A549 (cell line): ENCODE measurements around the gene GATAD2A. TPM values are rescaled to one million over a fixed set of nuclear protein-coding genes. Genes with fewer than 3 reads are reported as not detected.

Experiments used
- ATAC-seq, 2 experiments: fragments of 200-7000 bp in 1 of 2; fragments of >200 bp in 1 of 2; cut with Nextera tagmentation in 1 of 2; cut with Tn5 transposase in 1 of 2; 3 replicates each; pipeline versions ENCODE4 v1.8.0 to v1.9.1; 2018 to 2020; ENCODE audit warnings: mild to moderate bottlenecking in 1 of 2, moderate library complexity in 1 of 2
- CTCF ChIA-PET: fragments of 300-600 bp; sonication (Branson Sonifier 250); formaldehyde crosslinking; extraction: SDS; loops from one replicate; lab custom pipeline; 2021; ENCODE audit warnings: antibody characterized with exemption, inconsistent platforms; lab: Yijun Ruan, JAX
- POLR2A ChIA-PET: fragments of 350-600 bp; formaldehyde crosslinking; extraction: SDS; loops from one replicate; lab custom pipeline; 2021; ENCODE audit warnings: antibody characterized with exemption, inconsistent platforms; lab: Yijun Ruan, JAX
- DNase-seq, 2 experiments: peaks; one replicate each; pipeline versions ENCODE4 v3.0.0 to v3.0.0-alpha.2; 2011 to 2016; ENCODE audit warnings: low read depth in 1 of 2, low spot score in 1 of 2
- FAIRE-seq: peaks from 2 replicates; lab custom pipeline; 2011; peaks lifted over from hg19 to GRCh38; lab: Jason Lieb, UNC
- H3K27ac ChIP-seq, 2 experiments: fragments of >200 bp; sonication (Bioruptor Twin); formaldehyde crosslinking; 3 replicates each; pipeline ENCODE4 v1.5.1; 2016 to 2017
- H3K4me1 ChIP-seq: fragments of >200 bp; sonication (Bioruptor Twin); formaldehyde crosslinking; 3 replicates; pipeline ENCODE4 v1.6.1; 2016
- H3K4me2 ChIP-seq: fragments of >200 bp; sonication (Bioruptor Twin); formaldehyde crosslinking; 3 replicates; pipeline ENCODE4 v1.6.1; 2016
- H3K4me3 ChIP-seq: fragments of >200 bp; sonication (Bioruptor Twin); formaldehyde crosslinking; 3 replicates; pipeline ENCODE4 v1.5.1; 2016
- H3K9me3 ChIP-seq: fragments of >200 bp; sonication (Bioruptor Twin); formaldehyde crosslinking; 3 replicates; pipeline ENCODE4 v1.6.1; 2016
- BCL3 ChIP-seq: fragments of >200 bp; sonication (Bioruptor Twin); formaldehyde crosslinking; IDR thresholded peaks from 3 replicates; pipeline ENCODE4 v1.6.1; 2016
- CHD4 ChIP-seq: fragments of 200-600 bp; sonication (generic); IDR thresholded peaks from 2 replicates; pipeline ENCODE4 v1.6.1; 2016; ENCODE audit warnings: antibody characterized with exemption, mild to moderate bottlenecking, borderline replicate concordance
- E2F6 ChIP-seq: IDR thresholded peaks from 2 replicates; pipeline ENCODE4 v1.6.1; 2012; ENCODE audit warnings: low read depth, borderline replicate concordance
- EHF ChIP-seq: fragments of 250-450 bp; sonication (Bioruptor Pico); IDR thresholded peaks from 2 replicates; pipeline ENCODE4 v1.5.0; 2020; ENCODE audit warnings: mild to moderate bottlenecking
- FOSL2 ChIP-seq, 2 experiments: fragments of 450-650 bp in 1 of 2; fragments of >200 bp in 1 of 2; sonication (Bioruptor Twin) in 1 of 2; formaldehyde crosslinking; IDR thresholded peaks; 2 replicates each; pipeline versions ENCODE4 v1.5.0 to v1.6.1; 2016 to 2020; ENCODE audit warnings: mild to moderate bottlenecking in 1 of 2, moderate library complexity in 1 of 2
- HES2 ChIP-seq: fragments of >200 bp; sonication (Bioruptor Twin); formaldehyde crosslinking; IDR thresholded peaks from 2 replicates; pipeline ENCODE4 v1.6.1; 2016
- HMGXB4 ChIP-seq: fragments of 250-450 bp; sonication (Bioruptor Pico); IDR thresholded peaks from 2 replicates; pipeline ENCODE4 v1.5.0; 2021; ENCODE audit warnings: mild to moderate bottlenecking, moderate library complexity, borderline replicate concordance
- HOXA7 ChIP-seq: fragments of 250-450 bp; sonication (Bioruptor Pico); IDR thresholded peaks from 2 replicates; pipeline ENCODE4 v1.5.0; 2020; ENCODE audit warnings: mild to moderate bottlenecking, moderate library complexity
- HOXB13 ChIP-seq: fragments of 250-450 bp; sonication (Bioruptor Pico); IDR thresholded peaks from 2 replicates; pipeline ENCODE4 v1.5.0; 2020; ENCODE audit warnings: low read depth, mild to moderate bottlenecking, moderate library complexity
- JUN ChIP-seq, 2 experiments: fragments of >200 bp; sonication (Bioruptor Twin); formaldehyde crosslinking; IDR thresholded peaks; 2 replicates in 1 of 2; 3 replicates in 1 of 2; pipeline ENCODE4 v1.6.1; 2016 to 2017
- JUNB ChIP-seq: fragments of >200 bp; sonication (Bioruptor Twin); formaldehyde crosslinking; IDR thresholded peaks from 2 replicates; pipeline ENCODE4 v1.6.1; 2016
- KDM1A ChIP-seq: fragments of 200-600 bp; sonication (generic); IDR thresholded peaks from 2 replicates; pipeline ENCODE4 v1.6.1; 2016; ENCODE audit warnings: low read depth, mild to moderate bottlenecking
- MAFK ChIP-seq: fragments of 450-650 bp; IDR thresholded peaks from 2 replicates; pipeline ENCODE4 v1.6.1; 2014; ENCODE audit not compliant: partially characterized antibody
- MYC ChIP-seq: IDR thresholded peaks from 2 replicates; pipeline ENCODE4 v1.6.1; 2012; ENCODE audit warnings: mild to moderate bottlenecking, inconsistent platforms, low read length, improper control_type of control experiment, borderline replicate concordance
- NR3C1 ChIP-seq: fragments of >200 bp; sonication (Bioruptor Twin); formaldehyde crosslinking; IDR thresholded peaks from 3 replicates; pipeline ENCODE4 v1.6.1; 2017
- PBX3 ChIP-seq: IDR thresholded peaks from 2 replicates; pipeline ENCODE4 v1.6.1; 2012
- PHF8 ChIP-seq: fragments of 200-600 bp; sonication (generic); IDR thresholded peaks from 2 replicates; pipeline ENCODE4 v1.6.1; 2016; ENCODE audit warnings: low read depth, mild to moderate bottlenecking, antibody characterized with exemption, moderate library complexity, borderline replicate concordance
- REST ChIP-seq: fragments of 200-600 bp; sonication (generic); IDR thresholded peaks from 2 replicates; pipeline ENCODE4 v1.6.1; 2016; ENCODE audit warnings: antibody characterized with exemption, mild to moderate bottlenecking, moderate library complexity
- TFCP2L1 ChIP-seq: fragments of 250-450 bp; sonication (Bioruptor Pico); IDR thresholded peaks from 2 replicates; pipeline ENCODE4 v1.5.0; 2021; ENCODE audit warnings: mild to moderate bottlenecking
- TP53 ChIP-seq: fragments of 250-450 bp; sonication (Bioruptor Pico); IDR thresholded peaks from 2 replicates; pipeline ENCODE4 v1.5.0; 2021; ENCODE audit warnings: mild to moderate bottlenecking, moderate library complexity
- ZNF302 ChIP-seq: fragments of 250-450 bp; sonication (Bioruptor Pico); IDR thresholded peaks from 2 replicates; pipeline ENCODE4 v1.9.0; 2021; ENCODE audit warnings: inconsistent platforms, mild to moderate bottlenecking, moderate library complexity
- WGBS: methylation state at CpG from one replicate; pipeline ENCODE4 v1.1.6; 2017; ENCODE audit errors: missing lambda C conversion rate; 5-methylcytosine and 5-hydroxymethylcytosine counted together
- polyA plus RNA-seq, 4 experiments: library from polyadenylated mRNA; depleted of rRNA in 3 of 4; stranded (reverse); fragments of >200 nt; fragmentation: RNase III in 1 of 4; extraction: RNeasy Plus Mini Kit Qiagen cat#74134 plus additional on column Dnase treatment in 1 of 4; gene quantifications; 2 replicates in 3 of 4; 3 replicates in 1 of 4; pipeline ENCODE4 v1.2.3, GENCODE V29; 2011 to 2017

The GATAD2A gene
- polyA plus RNA-seq, 2 of the 4 experiments (the other 2 are of a cell fraction) = 25.2 to 28.9 TPM

- DNase-seq (no peak), ATAC-seq (no peak), FAIRE-seq (no peak)
- Histone ChIP-seq H3K4me2 (no peak overlapping the region), H3K4me1 (no peaks in the 10 kb centered on the region), H3K9me3 (no peaks in the 10 kb centered on the region), H3K27ac (no peak overlapping the region), H3K4me3 (no peak overlapping the region)
- ChIA-PET POLR2A (no interaction called here), CTCF (interaction anchor here (1.1 kb wide), 1 partner anchor 13 kb away, joined by 3 read pairs; no protein-coding TSS in a partner anchor)
- no peak for TF ChIP-seq MYC
- no peak for TF ChIP-seq TFCP2L1 (CRISPR knock-in tag)
- TF ChIP-seq PHF8 = no peak
- 74% methylated on average over 3 of the region's 3 CpGs for WGBS
Measured at GRCh38 chr19:19427302-19427701, 21.8 kb downstream of the GATAD2A start.

- TF ChIP-seq NR3C1 = no peak
- no peak for TF ChIP-seq HMGXB4 (CRISPR knock-in tag)
- no peak for TF ChIP-seq HOXB13 (CRISPR knock-in tag)
- no peak for TF ChIP-seq MYC
- no peak for TF ChIP-seq JUNB
- no peak for TF ChIP-seq E2F6
- no peak for TF ChIP-seq MAFK
- no peak for TF ChIP-seq HOXA7 (CRISPR knock-in tag)
- TF ChIP-seq ZNF302 (CRISPR knock-in tag) = no peak
- no peak for TF ChIP-seq FOSL2 (IDR thresholded peaks at IDR 0.05)
- TF ChIP-seq FOSL2 (CRISPR knock-in tag; IDR thresholded peaks at IDR 0.05) = no peak
- no peak for TF ChIP-seq EHF (CRISPR knock-in tag)
- TF ChIP-seq BCL3 = no peak
- no peak for TF ChIP-seq CHD4
- TF ChIP-seq PBX3 = no peak
- TF ChIP-seq JUN (IDR thresholded peaks at IDR 0.05) = no peak
- no peak for TF ChIP-seq KDM1A
- no peak for TF ChIP-seq TP53 (CRISPR knock-in tag)
- TF ChIP-seq REST = no peak
- no peak for TF ChIP-seq HES2
- WGBS = 92% methylated on average over 5 of the region's 5 CpGs
- no peak overlapping the region for H3K4me3 ChIP-seq
- no peak for FAIRE-seq
- ATAC-seq = no peak
- no peak overlapping the region for H3K4me2 ChIP-seq
- CTCF ChIA-PET = interaction anchor here (1.1 kb wide), 1 partner anchor 13 kb away, joined by 3 read pairs; no protein-coding TSS in a partner anchor
- H3K9me3 ChIP-seq = no peaks in the 10 kb centered on the region
- H3K4me1 ChIP-seq = no peaks in the 10 kb centered on the region
- no peak overlapping the region for H3K27ac ChIP-seq
- no peak for DNase-seq
- POLR2A ChIA-PET = no interaction called here
Measured at GRCh38 chr19:19427944-19428343, 22.5 kb downstream of the GATAD2A start.
